HG02798 (cell line): Measurements from ENCODE around the gene POLDIP2.
A peak's percentile ranks its signal among the peaks of the same experiment; 100 is the strongest.

Experiments
- ATAC-seq: cut with Tn5 transposase; IDR thresholded peaks from one replicate; pipeline ENCODE4 v1.9.1; 2021; ENCODE audit warnings: mild to moderate bottlenecking; ENCODE audit not compliant: unreplicated experiment, poor library complexity

Gene POLDIP2

DNA sequence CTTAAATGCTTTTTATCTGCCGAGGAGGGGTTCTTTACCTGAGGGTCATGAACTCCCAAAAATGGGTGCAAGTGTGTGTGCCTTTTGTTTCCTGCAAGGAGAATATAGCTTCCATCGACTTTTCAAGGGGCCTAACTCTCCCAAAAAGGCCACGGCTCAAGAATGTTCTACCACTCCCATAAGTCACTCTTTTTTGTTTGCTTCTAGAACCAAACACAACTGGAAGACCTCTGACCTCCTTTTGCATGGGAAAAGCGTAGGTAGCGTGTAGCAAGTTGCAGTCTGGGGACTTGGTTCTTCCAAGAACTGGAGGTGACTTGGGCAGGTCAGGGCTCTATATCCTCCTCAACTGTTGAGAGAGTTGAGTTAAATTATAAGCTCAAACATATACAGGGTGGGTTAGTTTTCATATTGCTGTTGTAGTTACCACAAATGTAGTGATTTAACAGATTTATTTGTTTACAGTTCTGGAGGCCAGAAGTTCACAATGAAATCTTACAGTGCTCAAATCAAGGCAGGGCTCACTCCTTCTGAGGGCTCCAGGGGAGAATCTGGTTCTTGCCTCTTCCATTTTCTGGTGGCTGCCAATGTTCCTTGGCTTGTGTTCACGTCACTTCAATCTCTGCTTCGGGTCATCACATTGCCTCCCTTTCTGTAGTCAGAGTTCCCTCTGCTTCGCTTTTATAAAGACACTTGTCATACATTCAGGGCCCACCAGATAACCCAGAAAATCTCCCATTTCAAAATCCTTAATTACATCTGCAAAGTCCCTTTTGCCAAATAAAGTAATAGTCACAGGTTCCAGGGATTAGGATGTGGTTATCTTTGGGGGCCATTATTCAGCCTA, 36.9 kb downstream of the POLDIP2 start:
- ATAC-seq = no peak

DNA sequence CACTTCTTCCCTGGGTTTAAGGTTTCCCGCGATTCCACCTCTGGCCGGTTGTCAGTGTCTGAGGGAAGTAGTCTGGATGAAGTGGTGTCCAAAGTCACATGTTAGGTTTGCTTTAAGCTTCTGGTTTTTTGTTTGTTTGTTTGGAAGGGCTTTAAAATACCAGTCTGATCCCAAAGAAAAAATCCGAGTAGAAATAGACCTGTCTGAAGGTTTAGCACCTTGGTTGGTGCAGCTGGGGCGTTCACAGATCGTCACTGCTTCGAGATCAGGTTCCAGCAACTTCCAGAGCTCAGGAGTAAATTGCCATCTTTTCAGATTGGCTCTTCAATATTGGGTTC, 37.8 kb downstream of the POLDIP2 start:
- ATAC-seq = no peak

DNA sequence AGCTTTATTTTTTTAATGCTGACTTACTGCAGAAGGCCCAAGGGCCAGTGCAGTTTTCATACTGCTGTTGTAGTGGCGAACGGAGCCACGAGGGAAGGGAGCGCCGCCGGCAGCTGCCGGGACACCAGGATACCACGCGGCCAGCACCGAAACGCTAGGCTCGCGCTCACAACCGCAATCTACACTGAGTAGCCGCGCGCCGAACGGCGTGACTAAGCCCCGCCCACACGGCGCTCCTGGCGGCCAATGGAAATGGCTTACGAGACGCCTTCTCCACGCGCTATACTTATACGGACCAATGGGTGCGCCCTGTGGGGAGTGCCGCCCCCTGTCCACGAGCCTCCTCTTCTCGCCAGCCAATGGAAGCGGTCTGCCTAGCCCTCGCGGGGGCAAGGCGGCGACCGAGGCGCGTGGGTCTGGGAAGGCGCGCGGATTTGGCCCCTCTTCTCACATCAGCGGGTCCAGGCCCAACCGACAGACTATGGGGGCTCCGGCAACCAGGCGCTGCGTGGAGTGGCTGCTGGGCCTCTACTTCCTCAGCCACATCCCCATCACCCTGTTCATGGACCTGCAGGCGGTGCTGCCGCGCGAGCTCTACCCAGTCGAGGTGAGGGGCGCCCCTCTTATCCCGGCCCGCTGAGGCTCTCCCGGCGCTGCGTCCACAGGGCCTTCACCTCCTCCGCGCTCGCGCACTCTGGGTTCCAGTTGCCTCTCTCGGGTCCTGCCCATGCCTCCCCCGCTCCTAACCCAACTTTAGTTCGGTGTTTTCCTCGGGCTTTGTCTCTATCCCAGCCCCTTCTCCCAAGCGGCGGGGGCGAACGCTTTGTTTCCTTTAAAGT, 38.3 kb downstream of the POLDIP2 start, which contains the start of gene TMEM97:
TSS of gene TMEM97 (plus strand) at position 442 of the 839 bp plus-strand sequence. CDS start at position 482, 40 bp downstream.
- ATAC-seq = peak; percentile 99

DNA sequence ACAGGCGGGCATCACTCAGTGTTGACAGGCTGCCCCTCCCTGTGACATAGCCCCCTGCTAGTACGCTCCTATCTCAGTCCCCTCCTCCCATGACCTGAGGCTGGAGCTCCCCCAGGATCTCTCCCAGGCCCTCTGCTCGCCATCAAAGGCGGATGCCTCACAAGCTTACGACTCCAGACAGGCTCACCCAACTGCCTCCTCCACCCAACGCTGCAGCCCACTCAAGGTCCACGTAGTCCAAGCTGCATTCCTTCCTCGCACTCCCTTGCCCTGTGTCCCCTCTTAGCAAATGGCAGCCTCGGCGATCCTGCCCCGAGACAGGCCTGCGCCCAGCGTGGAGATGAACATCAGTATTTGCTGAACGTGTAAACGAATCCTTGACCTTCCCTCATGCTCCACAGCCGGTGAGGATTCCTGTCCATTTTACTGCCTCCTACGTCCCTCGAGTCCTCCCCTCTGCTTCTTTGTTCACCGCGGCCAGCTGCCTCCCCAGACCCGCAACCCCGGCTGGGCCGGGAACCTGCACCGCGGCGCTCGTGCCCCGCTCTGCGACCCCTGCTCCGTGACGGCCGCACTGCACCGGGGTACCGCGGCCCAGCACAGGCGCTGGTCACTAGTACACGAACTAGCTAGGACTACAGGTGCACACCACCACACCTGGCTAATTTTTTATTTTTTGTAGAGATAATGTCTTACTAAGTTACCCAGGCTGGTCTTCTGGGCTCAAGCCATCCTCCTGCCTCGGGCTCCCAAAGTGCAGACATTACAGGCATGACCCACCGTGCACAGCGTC, 39.2 kb downstream of the POLDIP2 start:
- ATAC-seq = no peak

DNA sequence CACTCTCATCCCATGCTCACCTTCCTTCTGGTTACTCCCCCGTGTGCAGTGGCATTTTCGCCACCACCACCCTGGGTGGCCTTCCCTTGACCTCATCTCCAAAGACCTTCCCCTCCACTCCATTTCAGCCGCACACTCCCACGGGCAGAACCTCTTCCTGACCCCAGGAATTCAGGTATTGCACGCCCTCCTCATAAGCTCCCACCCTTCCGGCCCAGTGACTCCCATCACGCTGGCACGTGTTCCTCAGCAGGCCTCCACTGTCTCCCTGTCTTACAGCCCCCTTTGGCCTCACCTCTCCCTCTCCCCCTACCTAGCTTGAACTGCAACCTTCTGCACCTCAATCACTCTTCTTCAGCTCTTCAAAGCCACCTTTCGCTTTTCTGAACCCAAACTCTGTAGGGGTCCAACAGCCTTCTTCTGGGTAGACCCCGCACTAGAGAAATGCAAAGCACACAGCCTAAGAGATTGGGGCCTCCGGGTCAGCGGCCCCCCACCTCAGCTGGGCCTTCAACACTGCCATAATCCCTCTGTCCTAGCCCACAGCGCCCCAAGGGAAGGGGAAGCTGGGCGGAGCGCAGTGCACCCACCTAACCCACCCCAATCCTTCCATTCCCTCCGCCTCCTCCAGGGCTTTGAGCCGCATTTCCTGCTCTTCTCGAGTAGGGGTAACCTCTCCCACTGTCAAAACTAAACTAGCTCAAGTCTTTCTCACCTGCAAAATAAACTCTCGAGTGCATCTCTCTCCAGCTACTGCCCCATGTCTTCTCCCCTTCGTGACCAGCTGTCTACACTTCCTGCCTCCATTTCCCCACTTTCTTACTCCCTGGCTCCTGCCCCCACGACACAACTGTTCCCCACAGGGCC, 40.0 kb downstream of the POLDIP2 start:
- no peak for ATAC-seq

DNA sequence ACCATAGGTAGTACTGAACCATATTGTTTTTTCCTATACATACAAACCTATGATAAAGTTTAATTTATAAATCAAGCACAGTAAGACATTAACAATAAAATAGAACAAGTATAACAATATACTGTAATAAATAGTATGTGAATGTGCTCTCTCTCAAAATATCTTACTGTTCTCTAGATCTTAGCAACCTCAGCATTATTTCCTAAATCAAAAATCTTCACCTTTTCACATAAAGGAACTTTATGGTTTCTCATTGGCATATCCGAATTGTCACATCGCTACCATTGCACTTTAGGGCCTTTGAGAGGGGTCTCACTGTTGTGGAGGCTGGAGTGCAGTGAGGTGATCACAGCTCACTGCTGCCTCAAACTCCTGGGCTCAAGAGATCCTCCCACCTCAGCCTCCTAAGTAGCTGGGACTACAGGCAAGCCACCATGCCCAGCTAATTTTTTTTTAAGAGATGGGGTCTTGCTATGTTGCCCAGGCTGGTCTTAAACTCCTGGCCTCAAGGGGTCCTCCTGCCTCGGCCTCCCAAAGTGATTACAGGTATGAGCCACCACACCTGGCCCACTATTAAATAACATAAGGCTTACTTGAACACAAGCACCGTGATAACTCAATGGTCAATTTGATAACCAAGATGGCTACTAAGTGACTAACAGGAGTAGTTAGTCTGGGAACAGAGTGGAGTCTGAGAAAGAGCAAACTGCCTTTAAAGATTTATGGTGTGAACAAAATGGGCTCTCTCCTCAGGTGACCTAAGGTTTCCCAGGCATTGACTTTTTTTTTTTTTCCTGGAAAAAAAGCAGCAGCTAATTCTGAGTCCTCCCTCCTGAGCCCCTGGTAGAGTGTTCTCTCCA, 41.3 kb downstream of the POLDIP2 start:
- ATAC-seq = no peak

DNA sequence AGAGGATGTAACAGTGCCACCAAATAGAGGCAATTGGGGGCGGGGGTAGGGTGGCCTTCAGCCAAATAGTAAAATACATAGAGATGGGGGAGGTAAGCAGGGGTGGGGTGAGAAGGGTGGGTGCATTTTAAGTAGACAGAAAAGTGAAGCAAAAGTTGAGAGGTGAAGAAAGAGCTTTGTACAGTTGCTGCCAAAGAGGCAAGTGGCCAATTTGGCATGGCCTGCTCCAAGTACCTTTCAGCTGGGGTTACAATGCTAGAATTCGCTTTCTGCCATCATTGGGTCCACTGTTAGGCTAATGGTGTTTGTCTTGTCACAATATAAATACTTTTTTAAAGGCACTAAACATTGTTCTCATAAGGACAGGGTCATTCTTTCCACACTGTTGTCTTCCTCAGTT, 43.5 kb downstream of the POLDIP2 start:
- no peak for ATAC-seq

DNA sequence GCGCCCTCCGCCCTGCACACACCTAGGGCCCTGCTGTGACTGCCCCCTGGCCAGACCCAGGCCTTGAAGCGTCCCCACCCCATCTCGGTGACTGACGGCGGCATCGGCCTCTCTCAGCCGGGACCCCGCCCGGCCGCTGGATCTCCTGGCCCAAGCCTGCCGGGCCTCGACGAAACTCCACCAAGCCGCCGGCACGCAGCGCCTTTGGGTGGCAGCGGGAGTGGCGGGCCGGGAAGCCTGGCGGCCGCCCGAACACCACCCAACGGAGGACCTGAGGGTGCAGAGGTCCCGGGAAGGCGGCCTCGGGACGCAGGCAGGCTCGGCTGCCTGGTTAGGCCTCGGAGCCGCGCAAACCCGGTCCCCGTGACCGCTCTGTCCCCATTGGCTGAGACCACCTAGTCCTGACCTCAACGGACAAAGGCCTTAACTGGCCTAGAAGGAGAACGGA, 50.3 kb downstream of the POLDIP2 start:
- ATAC-seq = no peak

DNA sequence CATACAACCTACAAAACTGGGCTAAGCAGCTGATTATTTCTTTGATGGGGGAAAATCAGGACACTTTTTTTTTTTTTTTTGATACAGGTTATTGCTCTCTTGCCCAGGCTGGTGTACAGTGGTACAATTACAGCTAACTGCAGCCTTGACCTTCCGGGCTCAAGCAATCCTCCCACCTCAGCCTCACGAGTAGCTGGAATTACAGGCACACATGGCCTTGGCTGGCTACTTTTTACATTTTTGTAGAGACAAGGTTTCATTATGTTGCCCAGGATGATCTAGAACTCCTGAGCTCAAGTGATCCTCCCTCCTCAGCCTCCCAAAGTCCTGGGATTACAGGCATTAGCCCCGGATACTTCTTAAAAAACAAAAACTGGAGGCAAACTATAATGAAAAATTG, 58.9 kb downstream of the POLDIP2 start:
- no peak for ATAC-seq
